Smooth muscle cell (in vitro differentiated cells): ENCODE results near the gene BAIAP3. TPM values are rescaled to one million over a fixed set of nuclear protein-coding genes. Genes with fewer than 3 reads are reported as not detected.

ENCODE experiments used
- DNase-seq: peaks from one replicate; lab custom pipeline; 2025; ENCODE audit not compliant: unreplicated experiment; lab: John Stamatoyannopoulos, UW
- H2AFZ ChIP-seq: fragments of 200-600 bp; sonication (generic); 2 replicates; pipeline ENCODE4 v1.6.0; 2016; ENCODE audit warnings: antibody characterized with exemption, low read depth, mild to moderate bottlenecking
- H3F3A ChIP-seq: fragments of 200-600 bp; sonication (generic); 2 replicates; pipeline ENCODE4 v1.6.0; 2017; ENCODE audit warnings: antibody characterized with exemption, low read depth
- H3K27ac ChIP-seq: fragments of 200-600 bp; sonication (generic); 2 replicates; pipeline ENCODE4 v1.5.1; 2016; ENCODE audit warnings: low read depth, mild to moderate bottlenecking
- H3K27me3 ChIP-seq: fragments of 200-600 bp; sonication (generic); 2 replicates; pipeline ENCODE4 v1.6.1; 2016; ENCODE audit warnings: low read depth, mild to moderate bottlenecking
- H3K36me3 ChIP-seq: fragments of 200-600 bp; sonication (generic); 2 replicates; pipeline ENCODE4 v1.5.1; 2016; ENCODE audit warnings: low read depth
- H3K4me1 ChIP-seq: fragments of 200-600 bp; sonication (generic); 2 replicates; pipeline ENCODE4 v1.5.1; 2016; ENCODE audit warnings: low read depth
- H3K4me2 ChIP-seq: fragments of 200-600 bp; sonication (generic); 2 replicates; pipeline ENCODE4 v1.6.0; 2016; ENCODE audit warnings: mild to moderate bottlenecking
- H3K4me3 ChIP-seq: fragments of 200-600 bp; sonication (generic); 2 replicates; pipeline ENCODE4 v1.5.1; 2016; ENCODE audit warnings: mild to moderate bottlenecking
- H3K79me2 ChIP-seq: fragments of 200-600 bp; sonication (generic); 2 replicates; pipeline ENCODE4 v1.6.0; 2016; ENCODE audit warnings: low read depth, mild to moderate bottlenecking
- H3K9ac ChIP-seq: fragments of 200-600 bp; sonication (generic); 2 replicates; pipeline ENCODE4 v1.6.0; 2016; ENCODE audit warnings: low read depth
- H3K9me3 ChIP-seq: fragments of 200-600 bp; sonication (generic); replicated peaks from 2 replicates; pipeline ENCODE4 v1.5.1; 2016; ENCODE audit warnings: low read depth
- H4K20me1 ChIP-seq: fragments of 200-600 bp; sonication (generic); 2 replicates; pipeline ENCODE4 v1.6.0; 2016; ENCODE audit warnings: low read depth
- CTCF ChIP-seq: fragments of 200-600 bp; sonication (generic); IDR thresholded peaks from 2 replicates; pipeline ENCODE4 v1.5.1; 2017; ENCODE audit warnings: borderline replicate concordance, mild to moderate bottlenecking, antibody characterized with exemption; ENCODE audit not compliant: insufficient read depth, poor library complexity, severe bottlenecking
- WGBS: methylation state at CpG from one replicate; pipeline ENCODE4 v1.1.7; 2016; ENCODE audit warnings: low lambda C conversion rate; 5-methylcytosine and 5-hydroxymethylcytosine counted together
- polyA plus RNA-seq: library from polyadenylated mRNA; unstranded; fragments of >200 nt; fragmentation: Nextera tagmentation; extraction: Ambion mirVana; gene quantifications from 2 replicates; pipeline ENCODE4 v1.2.1, GENCODE V29; 2016
- total RNA-seq: library from RNA; depleted of rRNA; stranded (reverse); fragments of >200 nt; gene quantifications from 2 replicates; pipeline ENCODE4 v1.2.3, GENCODE V29; 2014

The BAIAP3 gene
- total and polyA plus RNA-seq, 2 experiments from 2014 or later: 0.31 to 0.51 TPM

- H3K9ac ChIP-seq: no peak overlapping the region
- H3K27ac ChIP-seq: no peak overlapping the region
- no peaks in the 10 kb centered on the region for H3K9me3 ChIP-seq
- H3K36me3 ChIP-seq: no peaks in the 10 kb centered on the region
- DNase-seq: no peak
- H3F3A ChIP-seq: no peaks in the 10 kb centered on the region
- H4K20me1 ChIP-seq: peaks cover 22% of the 10 kb centered on the region
- WGBS: 94% methylated on average over 9 of the region's 9 CpGs
- TF ChIP-seq CTCF: no peak
- H3K4me2 ChIP-seq: no peak overlapping the region
- H3K4me3 ChIP-seq: no peak overlapping the region
- H3K4me1 ChIP-seq: peaks cover 9% of the 10 kb centered on the region
- H2AFZ ChIP-seq: no peak overlapping the region
- no peaks in the 10 kb centered on the region for H3K27me3 ChIP-seq
- no peaks in the 10 kb centered on the region for H3K79me2 ChIP-seq
These were observed 48.4 kb downstream of the BAIAP3 start for GRCh38 chr16:1381612-1382406.

GRCh38 chr16:1383556-1383955, 50.1 kb downstream of the BAIAP3 start:
- Histone ChIP-seq H3K27ac (no peak overlapping the region), H3K4me3 (no peak overlapping the region), H3F3A (no peaks in the 10 kb centered on the region), H4K20me1 (peaks cover 5% of the 10 kb centered on the region), H3K9ac (no peak overlapping the region), H3K4me2 (no peak overlapping the region), H3K79me2 (no peaks in the 10 kb centered on the region), H2AFZ (no peak overlapping the region), H3K36me3 (no peaks in the 10 kb centered on the region), H3K9me3 (no peaks in the 10 kb centered on the region), H3K27me3 (no peaks in the 10 kb centered on the region), H3K4me1 (peaks cover 8% of the 10 kb centered on the region)
- TF ChIP-seq CTCF: no peak
- WGBS: 95% methylated on average over 18 of the region's 18 CpGs
- no peak for DNase-seq

GRCh38 chr16:1385232-1385631, 51.8 kb downstream of the BAIAP3 start:
- no peaks in the 10 kb centered on the region for H3K79me2 ChIP-seq
- no peaks in the 10 kb centered on the region for H3K9me3 ChIP-seq
- H3K27ac ChIP-seq: no peak overlapping the region
- WGBS: 97% methylated on average over 23 of the region's 39 CpGs
- H3K4me2 ChIP-seq: no peak overlapping the region
- no peak overlapping the region for H3K4me3 ChIP-seq
- H4K20me1 ChIP-seq: no peaks in the 10 kb centered on the region
- H2AFZ ChIP-seq: no peak overlapping the region
- no peak for TF ChIP-seq CTCF
- H3F3A ChIP-seq: no peaks in the 10 kb centered on the region
- peaks cover under 1% of the 10 kb centered on the region for H3K4me1 ChIP-seq
- H3K36me3 ChIP-seq: no peaks in the 10 kb centered on the region
- no peaks in the 10 kb centered on the region for H3K27me3 ChIP-seq
- no peak for DNase-seq
- H3K9ac ChIP-seq: no peak overlapping the region

- 92% methylated on average over 11 of the region's 16 CpGs for WGBS
- Histone ChIP-seq H3K79me2 (no peaks in the 10 kb centered on the region), H3F3A (no peaks in the 10 kb centered on the region), H4K20me1 (no peaks in the 10 kb centered on the region), H3K36me3 (no peaks in the 10 kb centered on the region), H3K9ac (no peak overlapping the region), H3K27ac (no peak overlapping the region), H3K27me3 (no peaks in the 10 kb centered on the region), H3K4me1 (no peaks in the 10 kb centered on the region), H2AFZ (no peak overlapping the region), H3K4me2 (no peak overlapping the region), H3K4me3 (no peak overlapping the region), H3K9me3 (no peaks in the 10 kb centered on the region)
- TF ChIP-seq CTCF: no peak
- no peak for DNase-seq
These were observed 53.9 kb downstream of the BAIAP3 start for GRCh38 chr16:1387331-1387730.
